PFSK-1 (cell line): Measurements from ENCODE around the gene NGFR.

Experiments
- FOXP2 ChIP-seq: optimal IDR thresholded peaks from 2 replicates; pipeline ENCODE3; 2011; ENCODE audit warnings: borderline replicate concordance, control low read depth, inconsistent platforms; ENCODE audit not compliant: insufficient read depth; ENCODE audit errors: extremely low read length, extremely low read depth
- POLR2AphosphoS5 ChIP-seq: IDR thresholded peaks from 2 replicates; pipeline ENCODE4 v1.6.1; 2012; ENCODE audit warnings: low read depth, mild to moderate bottlenecking, control low read depth, low read length, moderate library complexity
- SIN3A ChIP-seq: IDR thresholded peaks from 2 replicates; pipeline ENCODE4 v1.6.1; 2012; ENCODE audit warnings: mild to moderate bottlenecking, low read length, moderate library complexity, borderline replicate concordance; ENCODE audit not compliant: insufficient read depth
- TAF1 ChIP-seq: IDR thresholded peaks from 2 replicates; pipeline ENCODE4 v1.6.1; 2012; ENCODE audit warnings: low read length, control low read depth, borderline replicate concordance; ENCODE audit not compliant: insufficient read depth
- TF ChIP-seq, protein P1 (sequence below), 2 experiments: IDR thresholded peaks; 2 replicates each; pipeline versions ENCODE4 v1.6.1 to v1.8.0; 2011 to 2012; ENCODE audit warnings: low read depth in 2 of 2, low read length in 2 of 2, control low read depth in 1 of 2, inconsistent platforms in 1 of 2, mild to moderate bottlenecking in 1 of 2, moderate library complexity in 1 of 2; ENCODE audit not compliant: insufficient read depth in 1 of 2

Gene NGFR

DNA sequence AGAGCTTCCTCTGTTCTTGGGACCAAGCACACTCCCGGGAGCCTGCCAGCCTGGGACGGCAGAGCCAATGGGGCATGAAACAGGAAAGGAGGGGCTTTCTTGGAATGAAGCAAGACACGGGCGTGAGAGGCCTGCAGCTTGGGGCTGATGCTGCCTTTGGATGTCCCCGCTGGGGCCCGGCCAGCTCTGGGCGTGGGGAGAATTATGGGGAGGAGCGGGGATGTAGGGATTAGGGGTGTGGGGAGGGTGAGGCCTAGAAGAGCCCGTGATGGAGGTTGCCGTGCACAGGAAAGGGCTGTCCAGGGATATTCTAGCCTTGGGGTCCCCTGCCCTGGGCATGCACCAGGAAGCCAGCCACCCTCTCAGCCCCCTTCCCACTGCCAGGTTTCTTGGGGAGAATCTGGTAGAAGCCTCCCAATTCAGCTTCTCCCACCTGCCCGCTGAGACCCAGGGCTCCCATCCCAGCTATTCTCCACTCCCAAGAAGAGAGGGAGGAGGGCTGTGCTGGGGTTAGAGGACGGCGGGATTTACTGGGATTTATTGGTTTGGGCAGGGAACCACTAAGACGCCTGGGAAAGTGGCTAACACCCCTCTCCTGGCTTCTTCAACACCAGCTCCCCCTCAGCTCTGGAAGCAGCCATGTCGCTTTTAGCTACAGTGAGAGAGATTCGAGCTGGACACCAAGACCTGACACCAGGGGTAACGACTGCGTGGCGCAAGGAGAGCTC lies 60.6 kb downstream of the NGFR start:
- TF ChIP-seq FOXP2 (no peak), POLR2AphosphoS5 (no peak), TAF1 (no peak), SIN3A (no peak)
- TF ChIP-seq, protein P1, sequence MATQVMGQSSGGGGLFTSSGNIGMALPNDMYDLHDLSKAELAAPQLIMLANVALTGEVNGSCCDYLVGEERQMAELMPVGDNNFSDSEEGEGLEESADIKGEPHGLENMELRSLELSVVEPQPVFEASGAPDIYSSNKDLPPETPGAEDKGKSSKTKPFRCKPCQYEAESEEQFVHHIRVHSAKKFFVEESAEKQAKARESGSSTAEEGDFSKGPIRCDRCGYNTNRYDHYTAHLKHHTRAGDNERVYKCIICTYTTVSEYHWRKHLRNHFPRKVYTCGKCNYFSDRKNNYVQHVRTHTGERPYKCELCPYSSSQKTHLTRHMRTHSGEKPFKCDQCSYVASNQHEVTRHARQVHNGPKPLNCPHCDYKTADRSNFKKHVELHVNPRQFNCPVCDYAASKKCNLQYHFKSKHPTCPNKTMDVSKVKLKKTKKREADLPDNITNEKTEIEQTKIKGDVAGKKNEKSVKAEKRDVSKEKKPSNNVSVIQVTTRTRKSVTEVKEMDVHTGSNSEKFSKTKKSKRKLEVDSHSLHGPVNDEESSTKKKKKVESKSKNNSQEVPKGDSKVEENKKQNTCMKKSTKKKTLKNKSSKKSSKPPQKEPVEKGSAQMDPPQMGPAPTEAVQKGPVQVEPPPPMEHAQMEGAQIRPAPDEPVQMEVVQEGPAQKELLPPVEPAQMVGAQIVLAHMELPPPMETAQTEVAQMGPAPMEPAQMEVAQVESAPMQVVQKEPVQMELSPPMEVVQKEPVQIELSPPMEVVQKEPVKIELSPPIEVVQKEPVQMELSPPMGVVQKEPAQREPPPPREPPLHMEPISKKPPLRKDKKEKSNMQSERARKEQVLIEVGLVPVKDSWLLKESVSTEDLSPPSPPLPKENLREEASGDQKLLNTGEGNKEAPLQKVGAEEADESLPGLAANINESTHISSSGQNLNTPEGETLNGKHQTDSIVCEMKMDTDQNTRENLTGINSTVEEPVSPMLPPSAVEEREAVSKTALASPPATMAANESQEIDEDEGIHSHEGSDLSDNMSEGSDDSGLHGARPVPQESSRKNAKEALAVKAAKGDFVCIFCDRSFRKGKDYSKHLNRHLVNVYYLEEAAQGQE (IDR thresholded peaks at IDR 0.05; ENCODE audit: insufficient read depth in 1 of 2, low read depth in 2 of 2, low read length in 2 of 2), result no peak

GRCh38 chr17:49556223-49556943 lies 61.3 kb downstream of the NGFR start:
- TF ChIP-seq FOXP2 (peak; percentile 47), SIN3A (no peak)

GRCh38 chr17:49557312-49558024 lies 62.4 kb downstream of the NGFR start:
- TF ChIP-seq SIN3A (no peak), TAF1 (no peak), FOXP2 (no peak), POLR2AphosphoS5 (no peak)
- TF ChIP-seq, protein P1 (IDR thresholded peaks at IDR 0.05; ENCODE audit: insufficient read depth in 1 of 2, low read depth in 2 of 2, low read length in 2 of 2), result no peak
